Measurements from ENCODE around the gene OR52K1. TPM values are rescaled to one million over a fixed set of nuclear protein-coding genes. Genes with fewer than 3 reads are reported as not detected.

Gene OR52K1
- total RNA-seq, 2 experiments from 2014 or later: not detected

DNA sequence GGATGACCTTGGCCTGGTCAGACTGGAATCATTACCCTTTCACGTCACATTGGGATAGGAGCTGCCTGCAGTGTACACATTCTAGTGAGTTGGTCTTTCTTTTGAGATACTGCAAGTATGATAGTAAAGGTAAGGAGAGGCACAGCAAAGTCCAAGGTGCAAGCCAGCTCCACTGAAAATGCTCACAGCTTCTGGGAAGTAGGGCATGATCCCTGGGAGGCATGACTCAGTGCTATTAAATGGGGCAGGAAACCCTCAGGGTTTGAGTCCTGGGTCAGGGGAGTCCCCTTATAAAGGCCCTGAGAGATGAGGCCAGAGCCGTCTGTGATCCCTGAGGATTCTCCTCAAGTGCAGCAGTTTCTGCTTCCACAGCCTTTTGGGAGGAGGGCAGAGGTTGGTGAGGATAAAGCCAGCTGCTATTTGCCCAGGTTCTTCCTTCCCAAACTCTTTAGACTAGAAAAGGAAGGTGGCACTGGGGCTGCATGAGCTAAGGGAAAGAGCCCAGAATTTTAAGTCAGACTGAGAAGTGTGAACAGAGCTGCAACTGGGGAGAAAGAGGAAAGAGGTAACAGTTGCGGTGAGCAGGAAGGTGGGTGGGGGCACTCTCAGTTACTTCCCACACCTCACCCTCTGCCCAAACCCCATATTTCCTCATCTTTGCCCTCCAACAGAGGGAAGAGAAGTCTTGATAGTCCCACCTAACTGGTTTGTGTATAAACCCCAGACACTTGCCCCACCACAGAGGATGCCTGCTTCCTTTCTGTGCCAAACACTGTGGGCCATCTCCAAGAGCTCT lies 14.4 kb upstream of the OR52K1 start:
- ChIA-PET CTCF (no interaction called here), POLR2A (no interaction called here)
- ATAC-seq (ENCODE audit: poor library complexity) (no peak), DNase-seq (no peak)
- peaks cover 3% of the 10 kb centered on the region for H3K9me3 Mint-ChIP-seq
- intact Hi-C loops (cut with DNase I, micrococcal nuclease): no loop called here
- H3K36me3 ChIP-seq (ENCODE audit: insufficient read depth, low read length): no peaks in the 10 kb centered on the region
- peaks cover 3 to 6% of the 10 kb centered on the region in 2 experiments for H3K9me3 ChIP-seq (ENCODE audit: control insufficient read depth in 1 of 2, insufficient read depth in 1 of 2, low read length in 2 of 2)
- no peaks in the 10 kb centered on the region for H3K4me1 ChIP-seq (ENCODE audit: insufficient read depth, low read length)
- H3K27ac ChIP-seq (ENCODE audit: low read depth in 1 of 2, low read length in 2 of 2): no peak overlapping the region
- no peaks in the 10 kb centered on the region for H3K4me1 Mint-ChIP-seq (ENCODE audit: low read depth)
- H3K36me3 Mint-ChIP-seq (ENCODE audit: low read depth): no peaks in the 10 kb centered on the region
- no peak overlapping the region for H3K4me3 ChIP-seq (ENCODE audit: low read length)
- no peak overlapping the region for H3K27ac Mint-ChIP-seq
- TF ChIP-seq CTCF (IDR thresholded peaks at IDR 0.05): no peak
- H3K27me3 ChIP-seq (ENCODE audit: control insufficient read depth in 1 of 2, insufficient read depth in 2 of 2, low read length in 2 of 2): no peaks in the 10 kb centered on the region
- no peak overlapping the region for H3K4me3 Mint-ChIP-seq
- H3K27me3 Mint-ChIP-seq: peaks cover 7% of the 10 kb centered on the region

DNA sequence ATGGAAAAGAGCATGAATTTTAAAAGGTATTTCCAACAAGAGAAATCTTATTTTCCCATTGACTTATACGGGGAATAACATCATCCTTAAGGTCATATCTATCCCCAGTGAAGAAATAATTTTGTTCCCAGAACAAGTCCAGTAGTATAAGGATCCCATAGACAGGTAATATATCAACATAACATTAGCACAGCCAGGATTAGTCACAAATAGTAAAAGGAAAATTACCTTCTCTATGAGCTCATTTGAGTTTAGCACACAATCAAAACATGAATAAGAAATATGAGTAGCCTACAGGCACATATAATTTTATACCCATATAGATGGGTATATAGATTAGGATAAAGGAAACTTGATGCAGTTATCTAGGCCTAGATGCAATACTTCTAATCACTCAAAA lies 2.8 kb upstream of the OR52K1 start:
- CTCF ChIA-PET: interaction anchor here (1.3 kb wide), 1 partner anchor 11 kb away, joined by 3 read pairs; no protein-coding TSS in a partner anchor
- no peak overlapping the region for H3K4me3 Mint-ChIP-seq
- no peaks in the 10 kb centered on the region for H3K4me1 Mint-ChIP-seq (ENCODE audit: low read depth)
- TF ChIP-seq CTCF (IDR thresholded peaks at IDR 0.05): no peak
- peaks cover 13% of the 10 kb centered on the region for H3K27me3 Mint-ChIP-seq
- Histone ChIP-seq H3K36me3 (ENCODE audit: insufficient read depth, low read length) (no peaks in the 10 kb centered on the region), H3K4me3 (ENCODE audit: low read length) (no peak overlapping the region), H3K9me3 (ENCODE audit: control insufficient read depth in 1 of 2, insufficient read depth in 1 of 2, low read length in 2 of 2) (no peaks in the 10 kb centered on the region), H3K27ac (ENCODE audit: low read depth in 1 of 2, low read length in 2 of 2) (no peak overlapping the region), H3K4me1 (ENCODE audit: insufficient read depth, low read length) (no peaks in the 10 kb centered on the region), H3K27me3 (ENCODE audit: control insufficient read depth in 1 of 2, insufficient read depth in 2 of 2, low read length in 2 of 2) (no peaks in the 10 kb centered on the region)
- no peaks in the 10 kb centered on the region for H3K9me3 Mint-ChIP-seq
- intact Hi-C loops (cut with DNase I, micrococcal nuclease): no loop called here
- DNase-seq (no peak), ATAC-seq (ENCODE audit: poor library complexity) (no peak)
- POLR2A ChIA-PET: no interaction called here
- no peaks in the 10 kb centered on the region for H3K36me3 Mint-ChIP-seq (ENCODE audit: low read depth)
- H3K27ac Mint-ChIP-seq: no peak overlapping the region

- CTCF ChIA-PET: no interaction called here
- ATAC-seq (ENCODE audit: poor library complexity) (no peak), DNase-seq (peak in 2 of 14 experiments; percentile 26 to 36)
- H3K27me3 ChIP-seq (ENCODE audit: control insufficient read depth in 1 of 2, insufficient read depth in 2 of 2, low read length in 2 of 2): peaks cover 1 to 4% of the 10 kb centered on the region in 2 experiments
- Mint-ChIP-seq H3K27me3 (peaks cover 13% of the 10 kb centered on the region), H3K4me1 (ENCODE audit: low read depth) (no peaks in the 10 kb centered on the region), H3K27ac (no peak overlapping the region), H3K36me3 (ENCODE audit: low read depth) (no peaks in the 10 kb centered on the region), H3K9me3 (no peaks in the 10 kb centered on the region), H3K4me3 (no peak overlapping the region)
- H3K36me3 ChIP-seq (ENCODE audit: insufficient read depth, low read length): no peaks in the 10 kb centered on the region
- intact Hi-C loops (cut with DNase I, micrococcal nuclease): no loop called here
- H3K9me3 ChIP-seq (ENCODE audit: control insufficient read depth in 1 of 2, insufficient read depth in 1 of 2, low read length in 2 of 2): no peaks in the 10 kb centered on the region
- POLR2A ChIA-PET: no interaction called here
- no peaks in the 10 kb centered on the region for H3K4me1 ChIP-seq (ENCODE audit: insufficient read depth, low read length)
- no peak overlapping the region for H3K4me3 ChIP-seq (ENCODE audit: low read length)
- no peak overlapping the region for H3K27ac ChIP-seq (ENCODE audit: low read depth in 1 of 2, low read length in 2 of 2)
- no peak for TF ChIP-seq CTCF (IDR thresholded peaks at IDR 0.05)
These were observed 1.7 kb upstream of the OR52K1 start for GRCh38 chr11:4480577-4481239.
